ENCODE data around the gene UBE2F. TPM values are rescaled to one million over a fixed set of nuclear protein-coding genes. Genes with fewer than 3 reads are reported as not detected.
A peak's percentile ranks its signal among the peaks of the same experiment; 100 is the strongest.

UBE2F gene
- total and polyA plus RNA-seq, 8 donors, result 6.4 to 87.0 (median 44.9) TPM; not detected in 1

DNA sequence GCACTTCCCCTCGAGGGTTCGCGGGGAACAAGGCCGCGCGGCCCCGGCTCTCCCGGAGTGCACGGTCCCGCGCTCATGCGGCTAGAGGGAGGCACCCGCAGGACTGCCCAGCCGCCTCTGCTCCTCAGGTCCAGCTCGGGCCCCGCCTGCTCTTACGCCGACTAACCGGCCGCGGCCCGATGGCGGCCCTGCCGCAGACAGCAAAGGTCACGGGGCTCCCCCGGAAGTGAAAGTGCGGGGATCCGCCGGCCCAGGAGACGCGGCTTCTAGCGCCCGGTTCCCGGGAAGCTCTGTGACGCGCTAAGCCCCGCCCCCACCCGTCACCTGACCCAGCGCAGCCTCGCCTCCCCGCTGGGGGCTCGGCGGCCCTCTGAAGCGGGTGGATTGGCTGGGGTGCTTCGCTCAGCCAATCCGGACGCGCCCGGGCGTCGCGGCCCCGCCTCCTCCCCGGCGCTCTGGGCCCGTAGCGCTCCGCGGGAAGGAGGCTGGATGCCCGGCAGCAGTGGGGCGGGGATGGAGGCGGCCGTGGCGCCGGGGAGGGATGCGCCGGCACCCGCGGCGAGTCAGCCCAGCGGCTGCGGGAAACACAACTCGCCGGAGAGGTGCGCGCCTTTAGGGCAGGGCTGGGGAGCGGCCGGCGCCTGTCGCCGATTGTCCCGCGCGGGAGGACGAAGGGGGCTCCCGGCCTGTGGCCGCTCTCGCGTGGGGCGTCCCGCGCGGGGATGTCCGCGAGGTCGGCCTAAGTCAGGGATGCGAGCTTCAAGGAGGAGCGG, 93.9 kb downstream of the UBE2F start, which contains the start of gene SCLY:
SCLY (plus strand) TSS at position 460 of the 773 bp plus-strand sequence; CDS start at position 514, 54 bp downstream.
- peaks cover 0 to 5% (median 0%) of the 10 kb centered on the region in 3 donors for H3K27me3 ChIP-seq
- no peaks in the 10 kb centered on the region for H3K9me3 ChIP-seq
- intact Hi-C loops (cut with DNase I; ENCODE audit: low total_unique reads), result no loop called here
- peaks cover 0 to 15% (median 12%) of the 10 kb centered on the region in 4 donors for H3K36me3 ChIP-seq
- DNase-seq, result peak; percentile 98 to 100
- H3K4me1 ChIP-seq, result peaks cover 10 to 22% (median 16%) of the 10 kb centered on the region in 4 donors
- H3K4me3 ChIP-seq, result peak within 1 kb of the TSS; percentile 88 to 96 (median 92)
- WGBS, 5 donors, result 0 to 1% (median 0%) methylated on average over 23 to 98 of the region's 98 CpGs
- peak within 1 kb of the TSS; percentile 87 to 93 (median 91) for H3K27ac ChIP-seq
- TF ChIP-seq EP300 (IDR thresholded peaks at IDR 0.05), result no peak
- TF ChIP-seq, protein P1, sequence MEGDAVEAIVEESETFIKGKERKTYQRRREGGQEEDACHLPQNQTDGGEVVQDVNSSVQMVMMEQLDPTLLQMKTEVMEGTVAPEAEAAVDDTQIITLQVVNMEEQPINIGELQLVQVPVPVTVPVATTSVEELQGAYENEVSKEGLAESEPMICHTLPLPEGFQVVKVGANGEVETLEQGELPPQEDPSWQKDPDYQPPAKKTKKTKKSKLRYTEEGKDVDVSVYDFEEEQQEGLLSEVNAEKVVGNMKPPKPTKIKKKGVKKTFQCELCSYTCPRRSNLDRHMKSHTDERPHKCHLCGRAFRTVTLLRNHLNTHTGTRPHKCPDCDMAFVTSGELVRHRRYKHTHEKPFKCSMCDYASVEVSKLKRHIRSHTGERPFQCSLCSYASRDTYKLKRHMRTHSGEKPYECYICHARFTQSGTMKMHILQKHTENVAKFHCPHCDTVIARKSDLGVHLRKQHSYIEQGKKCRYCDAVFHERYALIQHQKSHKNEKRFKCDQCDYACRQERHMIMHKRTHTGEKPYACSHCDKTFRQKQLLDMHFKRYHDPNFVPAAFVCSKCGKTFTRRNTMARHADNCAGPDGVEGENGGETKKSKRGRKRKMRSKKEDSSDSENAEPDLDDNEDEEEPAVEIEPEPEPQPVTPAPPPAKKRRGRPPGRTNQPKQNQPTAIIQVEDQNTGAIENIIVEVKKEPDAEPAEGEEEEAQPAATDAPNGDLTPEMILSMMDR (IDR thresholded peaks at IDR 0.05), result peak in 1 of 7 experiments; percentile 8
- TF ChIP-seq POLR2AphosphoS5 (IDR thresholded peaks at IDR 0.05), result peak; percentile 37 to 94 (median 79)
- peak in 2 of 4 donors; percentile 21 to 39 for TF ChIP-seq POLR2A (IDR thresholded peaks at IDR 0.05)

DNA sequence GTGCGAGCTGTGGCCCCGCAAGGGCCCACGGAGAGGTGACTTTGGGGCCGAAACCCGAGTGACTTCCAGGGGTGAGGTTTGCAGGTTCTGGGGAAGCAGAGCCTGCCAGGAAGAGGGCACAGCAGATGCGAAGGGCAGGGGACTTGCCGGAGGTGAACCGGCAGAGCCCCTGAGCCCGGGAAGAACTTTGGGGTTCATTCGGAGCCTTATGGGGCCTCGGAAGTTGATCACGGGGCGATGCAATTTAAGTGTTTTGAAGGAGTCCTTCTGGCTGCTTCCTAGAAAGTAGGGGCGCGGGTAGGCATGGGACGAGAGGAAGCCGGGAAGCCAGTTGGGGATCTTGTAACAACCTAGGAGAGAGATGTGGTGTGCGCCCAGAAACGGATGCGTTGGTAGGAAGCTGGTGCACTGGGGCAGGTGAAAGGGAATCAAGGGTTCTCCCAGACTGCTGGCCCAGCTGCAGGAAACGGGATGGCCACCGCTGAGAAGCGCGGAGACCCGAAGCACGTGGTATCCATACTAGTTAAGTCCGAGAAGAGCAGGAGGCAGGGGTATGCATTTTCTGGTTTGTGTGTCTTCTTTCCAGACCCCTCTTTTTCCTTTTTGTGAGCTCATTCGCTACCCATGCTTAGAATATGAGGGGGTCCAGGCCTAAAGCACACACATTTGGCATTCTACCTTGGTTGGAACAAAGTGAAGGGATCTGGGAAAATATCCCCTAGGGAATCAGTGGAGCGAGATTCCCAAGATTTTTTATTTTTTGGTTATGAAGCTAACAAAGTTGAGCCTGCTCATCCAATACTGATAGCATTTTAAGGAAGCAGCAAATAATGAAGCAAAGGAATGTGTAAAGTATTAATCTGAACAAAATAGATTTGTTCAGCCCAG, 94.7 kb downstream of the UBE2F start:
- intact Hi-C loops (cut with DNase I; ENCODE audit: low total_unique reads), result no loop called here
- H3K4me3 ChIP-seq, result peak overlapping the region; percentile 88 to 96 (median 92)
- peaks cover 0 to 5% (median 0%) of the 10 kb centered on the region in 3 donors for H3K27me3 ChIP-seq
- H3K9me3 ChIP-seq, result no peaks in the 10 kb centered on the region
- TF ChIP-seq, protein P1 (IDR thresholded peaks at IDR 0.05), result no peak
- no peak for TF ChIP-seq POLR2A (IDR thresholded peaks at IDR 0.05)
- no peak for TF ChIP-seq POLR2AphosphoS5 (IDR thresholded peaks at IDR 0.05)
- no peak for TF ChIP-seq EP300 (IDR thresholded peaks at IDR 0.05)
- peaks cover 10 to 22% (median 16%) of the 10 kb centered on the region in 4 donors for H3K4me1 ChIP-seq
- H3K27ac ChIP-seq, result peak overlapping the region; percentile 58 to 93 (median 88)
- DNase-seq, result peak in 1 of 2 donors; percentile 68
- H3K36me3 ChIP-seq, result peaks cover 0 to 24% (median 17%) of the 10 kb centered on the region in 4 donors
- WGBS, 5 donors, result 3 to 5% (median 4%) methylated on average over 25 to 29 of the region's 29 CpGs

DNA sequence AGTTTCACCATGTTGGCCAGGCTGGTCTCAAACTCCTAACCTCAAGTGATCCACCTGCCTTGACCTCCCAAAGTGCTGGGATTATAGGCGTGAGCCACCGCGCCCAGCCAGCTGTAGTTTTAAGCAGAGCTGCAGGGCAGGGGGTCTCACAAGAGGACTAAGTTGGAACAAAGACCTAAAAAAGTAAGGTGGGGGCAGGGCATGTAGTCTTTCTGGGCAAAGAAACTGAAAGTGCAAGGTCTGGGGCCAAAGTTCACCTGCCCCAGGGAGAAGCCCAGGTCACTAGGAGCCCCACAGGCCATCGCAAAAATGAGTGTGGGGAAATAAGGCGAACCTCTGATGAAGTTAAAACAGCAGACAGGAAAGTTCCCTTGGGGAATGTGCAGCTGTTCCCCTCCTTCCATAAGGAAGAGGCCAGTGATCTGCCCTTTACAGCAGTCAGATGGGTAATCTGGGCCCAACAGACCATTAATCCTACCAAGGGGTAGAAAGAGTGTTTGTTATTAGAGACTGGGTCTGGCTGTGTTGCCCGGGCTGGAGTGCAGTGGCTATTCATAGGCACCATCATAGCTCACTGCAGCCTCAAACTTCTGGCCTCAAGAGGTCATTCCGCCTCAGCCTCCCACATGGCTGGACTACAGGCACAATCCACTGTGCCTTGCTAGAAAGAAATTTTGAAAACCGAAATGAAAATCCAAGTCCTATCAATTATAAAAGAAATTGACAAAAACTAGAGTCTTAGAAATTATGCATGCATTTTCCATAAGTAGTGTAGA, 96.8 kb downstream of the UBE2F start:
- WGBS, 5 donors, result 88 to 95% (median 93%) methylated on average over 8 of the region's 8 CpGs
- Histone ChIP-seq H3K27me3 (no peaks in the 10 kb centered on the region), H3K9me3 (no peaks in the 10 kb centered on the region), H3K4me1 (peaks cover 10 to 22% (median 16%) of the 10 kb centered on the region in 4 donors), H3K27ac (no peak overlapping the region), H3K36me3 (peaks cover 0 to 44% (median 37%) of the 10 kb centered on the region in 4 donors), H3K4me3 (no peak overlapping the region)
- TF ChIP-seq POLR2AphosphoS5 (IDR thresholded peaks at IDR 0.05), result no peak
- no peak for TF ChIP-seq POLR2A (IDR thresholded peaks at IDR 0.05)
- TF ChIP-seq, protein P1 (IDR thresholded peaks at IDR 0.05), result no peak
- no peak for TF ChIP-seq EP300 (IDR thresholded peaks at IDR 0.05)
- no peak for DNase-seq
- intact Hi-C loops (cut with DNase I; ENCODE audit: low total_unique reads), result no loop called here
